ENCODE measurements around the gene ANLN. TPM values are rescaled to one million over a fixed set of nuclear protein-coding genes. Genes with fewer than 3 reads are reported as not detected.

Gene ANLN
- total RNA-seq, 1 donor from 2014 or later: 0.73 TPM

GRCh38 chr7:36408589-36408988, 18.9 kb downstream of the ANLN start:
- CTCF ChIA-PET: no interaction called here
- TF ChIP-seq, protein P1, sequence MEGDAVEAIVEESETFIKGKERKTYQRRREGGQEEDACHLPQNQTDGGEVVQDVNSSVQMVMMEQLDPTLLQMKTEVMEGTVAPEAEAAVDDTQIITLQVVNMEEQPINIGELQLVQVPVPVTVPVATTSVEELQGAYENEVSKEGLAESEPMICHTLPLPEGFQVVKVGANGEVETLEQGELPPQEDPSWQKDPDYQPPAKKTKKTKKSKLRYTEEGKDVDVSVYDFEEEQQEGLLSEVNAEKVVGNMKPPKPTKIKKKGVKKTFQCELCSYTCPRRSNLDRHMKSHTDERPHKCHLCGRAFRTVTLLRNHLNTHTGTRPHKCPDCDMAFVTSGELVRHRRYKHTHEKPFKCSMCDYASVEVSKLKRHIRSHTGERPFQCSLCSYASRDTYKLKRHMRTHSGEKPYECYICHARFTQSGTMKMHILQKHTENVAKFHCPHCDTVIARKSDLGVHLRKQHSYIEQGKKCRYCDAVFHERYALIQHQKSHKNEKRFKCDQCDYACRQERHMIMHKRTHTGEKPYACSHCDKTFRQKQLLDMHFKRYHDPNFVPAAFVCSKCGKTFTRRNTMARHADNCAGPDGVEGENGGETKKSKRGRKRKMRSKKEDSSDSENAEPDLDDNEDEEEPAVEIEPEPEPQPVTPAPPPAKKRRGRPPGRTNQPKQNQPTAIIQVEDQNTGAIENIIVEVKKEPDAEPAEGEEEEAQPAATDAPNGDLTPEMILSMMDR (IDR thresholded peaks at IDR 0.05): no peak
- Mint-ChIP-seq H3K27me3 (no peaks in the 10 kb centered on the region), H3K27ac (no peak overlapping the region), H3K36me3 (ENCODE audit: low read depth) (no peaks in the 10 kb centered on the region), H3K4me3 (no peak overlapping the region), H3K4me1 (no peaks in the 10 kb centered on the region), H3K9me3 (no peaks in the 10 kb centered on the region)
- ATAC-seq (ENCODE audit: low read depth): no peak
- DNase-seq: no peak
- POLR2A ChIA-PET: no interaction called here
- intact Hi-C loops (cut with micrococcal nuclease): no loop called here

DNA sequence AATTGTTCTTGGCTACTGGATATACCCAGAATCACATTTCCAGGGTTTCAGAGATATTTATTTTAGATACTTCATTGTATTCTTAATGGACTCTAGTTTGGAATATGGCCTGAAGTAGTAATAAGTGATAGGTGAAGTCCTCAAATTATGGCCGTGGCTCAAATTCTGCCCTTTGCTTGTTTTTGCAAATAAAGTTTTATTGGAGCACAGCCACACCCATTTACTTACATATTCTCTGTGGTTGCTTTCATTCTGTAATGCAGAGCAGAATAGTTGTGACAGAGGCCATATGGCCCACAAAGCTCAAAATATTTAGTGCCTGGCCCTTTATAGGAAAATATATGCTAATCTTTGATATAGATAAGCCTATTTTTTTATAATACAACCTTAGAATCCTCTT, 19.5 kb downstream of the ANLN start:
- TF ChIP-seq, protein P1 (IDR thresholded peaks at IDR 0.05): no peak
- intact Hi-C loops (cut with micrococcal nuclease): no loop called here
- Mint-ChIP-seq H3K9me3 (no peaks in the 10 kb centered on the region), H3K4me3 (no peak overlapping the region), H3K27me3 (no peaks in the 10 kb centered on the region), H3K27ac (no peak overlapping the region), H3K4me1 (no peaks in the 10 kb centered on the region), H3K36me3 (ENCODE audit: low read depth) (no peaks in the 10 kb centered on the region)
- ChIA-PET POLR2A (no interaction called here), CTCF (no interaction called here)
- ATAC-seq (ENCODE audit: low read depth): no peak
- no peak for DNase-seq

- no peak for ATAC-seq (ENCODE audit: low read depth)
- H3K4me3 Mint-ChIP-seq: no peak overlapping the region
- no peaks in the 10 kb centered on the region for H3K27me3 Mint-ChIP-seq
- CTCF ChIA-PET: no interaction called here
- no peaks in the 10 kb centered on the region for H3K4me1 Mint-ChIP-seq
- TF ChIP-seq, protein P1 (IDR thresholded peaks at IDR 0.05): no peak
- no peaks in the 10 kb centered on the region for H3K36me3 Mint-ChIP-seq (ENCODE audit: low read depth)
- DNase-seq: no peak
- intact Hi-C loops (cut with micrococcal nuclease): no loop called here
- POLR2A ChIA-PET: no interaction called here
- H3K27ac Mint-ChIP-seq: no peak overlapping the region
- H3K9me3 Mint-ChIP-seq: no peaks in the 10 kb centered on the region
Observed at GRCh38 chr7:36415144-36415543, 25.5 kb downstream of the ANLN start.

- TF ChIP-seq, protein P1 (IDR thresholded peaks at IDR 0.05): no peak
- no peaks in the 10 kb centered on the region for H3K9me3 Mint-ChIP-seq
Observed at GRCh38 chr7:36416251-36416650, 26.6 kb downstream of the ANLN start.

DNA sequence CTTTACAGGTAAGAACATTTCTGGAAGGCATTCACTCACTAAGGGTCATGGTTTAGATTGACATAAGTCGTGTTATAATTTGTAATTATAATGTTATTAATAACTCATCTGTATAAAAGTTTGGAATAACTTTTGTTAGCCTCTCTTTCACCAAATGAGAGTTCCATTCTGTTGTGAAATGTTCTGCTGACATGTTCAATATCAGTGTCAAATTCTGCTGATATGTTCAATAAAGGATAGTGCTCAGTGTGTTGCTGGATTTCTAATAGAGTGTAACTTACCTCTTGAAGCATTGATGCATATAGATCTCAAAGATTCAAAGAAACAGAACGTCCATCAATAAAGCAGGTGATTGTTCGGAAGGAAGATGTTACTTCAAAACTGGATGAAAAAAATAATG, 30.6 kb downstream of the ANLN start:
- ChIA-PET CTCF (no interaction called here), POLR2A (no interaction called here)
- ATAC-seq (ENCODE audit: low read depth): no peak
- Mint-ChIP-seq H3K4me1 (no peaks in the 10 kb centered on the region), H3K27ac (no peak overlapping the region), H3K4me3 (no peak overlapping the region), H3K27me3 (no peaks in the 10 kb centered on the region), H3K36me3 (ENCODE audit: low read depth) (no peaks in the 10 kb centered on the region), H3K9me3 (no peaks in the 10 kb centered on the region)
- intact Hi-C loops (cut with micrococcal nuclease): no loop called here
- no peak for DNase-seq
- TF ChIP-seq, protein P1 (IDR thresholded peaks at IDR 0.05): no peak

More at GRCh38 chr7:36416251-36416650, 26.6 kb downstream of the ANLN start:
- ATAC-seq (ENCODE audit: low read depth) (no peak), DNase-seq (no peak)
- Mint-ChIP-seq H3K4me3 (no peak overlapping the region), H3K36me3 (ENCODE audit: low read depth) (no peaks in the 10 kb centered on the region), H3K27me3 (no peaks in the 10 kb centered on the region), H3K4me1 (no peaks in the 10 kb centered on the region), H3K27ac (no peak overlapping the region)
- POLR2A ChIA-PET: no interaction called here
- CTCF ChIA-PET: no interaction called here
- intact Hi-C loops (cut with micrococcal nuclease): no loop called here

All from activated B cell treated with CpG ODN at 0.5 μM for 24 hours (primary cell).